Non-pigmented ciliary epithelial cell (primary cell): ENCODE data around the gene VAV2.
"Not testable (repeated sequence)": the region's sequence is repeated elsewhere in the genome, so short reads cannot be mapped to it uniquely, and the experiment has no call there.

Experiments
- DNase-seq: peaks from one replicate; pipeline ENCODE4 v3.0.0-alpha.2; 2010; ENCODE audit warnings: low read depth

The VAV2 gene

DNA sequence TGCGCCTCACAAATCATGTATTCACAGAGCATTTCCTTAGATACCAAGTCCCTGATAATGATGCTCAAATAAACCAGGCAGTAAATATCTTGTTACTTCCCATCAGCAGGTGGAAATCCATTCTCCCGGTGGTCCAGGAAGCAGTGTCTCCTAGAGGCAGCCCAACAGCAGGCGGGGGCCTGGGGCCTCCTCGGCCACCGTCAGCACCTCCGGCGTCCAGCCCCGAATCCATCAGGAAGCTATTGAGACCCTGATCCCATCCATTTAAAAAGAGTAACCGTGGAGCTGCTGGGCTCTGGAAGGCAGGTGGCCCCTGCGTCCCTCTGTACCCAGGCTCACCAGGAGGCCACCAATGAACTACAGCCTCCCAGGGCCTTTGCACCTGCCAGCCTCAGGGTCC is 54.0 kb downstream of the VAV2 start:
- DNase-seq: no peak

DNA sequence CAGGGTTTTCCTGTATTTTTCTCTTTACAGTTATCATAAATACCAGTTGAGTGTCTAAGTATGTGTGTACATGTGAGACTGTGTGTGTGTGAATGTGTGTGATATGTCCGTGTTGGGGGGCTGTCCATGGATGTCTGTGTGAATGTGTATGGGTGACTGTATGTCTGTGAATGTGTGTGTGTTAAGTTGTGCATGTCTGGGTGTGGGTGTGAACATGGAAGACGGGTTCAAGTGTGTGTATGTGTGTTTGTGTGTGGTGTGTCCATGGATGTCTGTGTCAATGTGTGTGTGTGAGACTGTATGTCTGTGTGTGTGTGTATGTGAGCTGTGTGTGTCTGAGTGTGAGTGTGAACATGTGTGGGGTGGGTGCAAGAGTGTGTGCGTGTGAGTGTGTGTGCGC is 55.0 kb downstream of the VAV2 start:
- DNase-seq: no peak

DNA sequence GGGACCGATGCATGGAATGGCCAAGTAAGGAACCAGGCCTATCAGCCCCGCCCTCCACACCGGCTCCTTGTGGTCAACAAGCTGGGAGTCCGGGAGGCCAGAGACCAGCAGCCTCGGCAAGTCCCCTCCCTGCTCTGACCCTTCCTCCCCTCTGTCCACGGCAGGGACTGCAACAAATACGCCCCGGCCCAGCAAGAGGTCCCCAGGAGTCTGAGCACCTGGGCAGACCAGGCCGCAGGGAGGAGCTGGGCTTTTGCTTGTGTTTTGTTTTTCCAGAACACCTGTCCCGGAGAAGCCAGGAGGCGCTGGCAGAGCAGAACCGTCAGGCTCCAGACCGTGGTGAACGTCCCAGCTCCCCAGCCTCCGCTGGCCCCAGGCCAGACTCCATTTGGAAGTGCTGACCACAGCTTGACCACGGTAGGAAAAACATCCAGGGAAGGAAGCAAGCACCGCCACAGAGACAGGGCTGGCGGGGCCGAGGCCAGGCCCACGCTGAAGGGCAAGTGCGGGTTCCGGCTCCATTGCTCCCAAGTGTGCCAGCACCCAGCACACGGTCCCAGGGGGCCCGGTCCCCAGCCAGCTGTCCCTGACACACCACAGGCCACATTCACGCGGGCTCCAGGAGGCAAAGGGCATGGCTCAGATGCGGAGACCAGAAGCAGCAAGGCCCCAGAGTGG is 56.7 kb downstream of the VAV2 start:
- peak; percentile 19 for DNase-seq

DNA sequence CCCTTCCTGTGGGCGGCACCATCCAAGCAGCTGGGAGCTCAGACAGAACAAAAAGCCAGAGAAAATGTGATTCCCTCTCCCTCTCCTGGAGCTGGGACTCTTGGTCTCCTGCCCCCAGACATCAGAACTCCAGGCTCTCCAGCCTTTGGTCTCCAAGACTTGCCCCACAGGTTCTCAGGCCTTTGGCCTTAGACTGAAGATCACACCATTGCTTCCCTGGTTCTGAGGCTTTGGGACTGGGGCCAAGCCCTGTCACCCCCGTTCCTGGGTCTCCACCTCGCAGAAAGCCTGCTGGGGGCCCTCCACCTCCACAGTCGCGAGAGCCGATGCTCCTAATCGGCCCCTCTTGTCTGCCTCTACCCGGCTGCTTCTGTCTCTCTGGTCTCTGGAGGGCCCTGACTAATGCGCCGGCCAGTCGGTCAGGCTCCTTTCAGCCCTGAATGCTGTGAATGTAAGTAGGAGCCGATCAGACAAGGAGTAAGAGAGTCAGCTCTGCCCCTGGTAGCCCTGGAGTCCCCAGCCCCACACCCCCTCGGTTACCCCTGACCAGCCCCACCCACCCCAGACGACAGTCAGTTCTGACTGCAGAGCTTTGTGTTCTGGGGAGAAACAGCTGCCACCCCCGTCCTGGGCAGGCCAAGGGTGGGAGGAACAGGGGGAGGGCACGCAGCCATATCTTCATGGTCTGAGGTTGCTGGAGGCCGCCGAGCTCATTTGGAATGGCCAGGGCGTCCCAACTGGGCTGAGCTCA is 57.5 kb downstream of the VAV2 start:
- DNase-seq: no peak

DNA sequence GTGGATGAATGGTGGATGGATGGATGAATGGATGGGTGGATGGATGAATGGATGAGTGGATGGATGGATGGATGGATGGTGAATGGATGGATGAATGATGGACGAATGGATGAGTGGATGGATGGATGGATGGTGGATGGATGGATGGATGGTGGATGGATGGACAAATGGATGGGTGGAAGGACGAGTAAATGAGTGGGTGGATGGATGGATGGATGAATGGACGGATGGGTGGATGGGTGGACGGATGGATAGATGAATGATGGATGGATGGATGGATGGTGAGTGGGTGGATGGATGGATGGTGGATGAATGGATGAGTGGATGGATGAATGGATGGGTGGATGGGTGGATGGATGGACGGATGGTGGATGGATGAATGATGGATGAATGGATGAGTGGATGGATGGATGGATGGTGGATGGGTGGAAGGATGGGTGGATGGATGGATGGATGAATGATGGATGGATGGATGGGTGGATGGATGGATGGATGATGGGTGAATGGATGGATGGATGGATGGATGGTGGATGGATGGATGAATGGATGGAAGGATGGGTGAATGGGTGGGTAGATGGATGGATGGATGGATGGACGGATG is 58.6 kb downstream of the VAV2 start:
- no peak for DNase-seq

DNA sequence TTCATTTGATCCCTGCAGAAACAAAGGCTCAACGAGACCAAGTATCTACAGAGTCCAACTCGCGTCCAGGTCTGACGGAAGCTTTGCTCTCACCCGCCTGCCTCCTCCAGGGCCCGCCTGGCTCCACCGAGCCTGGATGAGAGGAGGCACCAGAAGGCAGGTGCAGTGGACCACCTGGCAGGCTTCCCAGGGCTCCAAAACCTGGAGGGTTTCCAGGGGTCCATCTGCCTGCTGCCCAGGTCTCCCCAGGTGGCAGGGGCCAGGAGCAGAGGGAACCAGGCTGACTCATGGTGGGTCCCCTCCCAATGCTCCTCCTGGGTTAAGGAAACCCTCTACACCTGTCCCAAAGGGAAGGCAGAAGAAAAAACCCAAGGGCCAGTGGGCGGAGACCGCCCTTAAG is 59.5 kb downstream of the VAV2 start:
- DNase-seq: no peak

DNA sequence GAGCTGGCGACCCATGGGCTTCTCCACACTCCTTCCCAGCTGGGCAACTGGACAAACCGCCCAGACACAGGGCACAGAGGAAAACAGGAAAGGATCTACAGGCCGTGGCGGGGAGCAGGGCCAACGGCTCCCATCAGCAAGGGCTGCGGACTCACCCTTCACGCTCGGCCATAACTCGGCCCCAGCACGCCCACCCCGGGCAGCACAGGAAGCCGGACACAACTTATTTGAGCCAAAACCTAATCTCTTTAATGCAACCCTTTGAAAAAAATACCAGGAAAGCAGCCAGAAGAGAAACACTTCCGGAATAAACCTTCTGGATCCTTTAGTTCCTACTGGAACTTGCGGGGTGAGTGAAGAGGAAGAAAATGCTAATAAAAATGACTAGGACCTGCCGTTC is 59.9 kb downstream of the VAV2 start:
- DNase-seq: no peak

DNA sequence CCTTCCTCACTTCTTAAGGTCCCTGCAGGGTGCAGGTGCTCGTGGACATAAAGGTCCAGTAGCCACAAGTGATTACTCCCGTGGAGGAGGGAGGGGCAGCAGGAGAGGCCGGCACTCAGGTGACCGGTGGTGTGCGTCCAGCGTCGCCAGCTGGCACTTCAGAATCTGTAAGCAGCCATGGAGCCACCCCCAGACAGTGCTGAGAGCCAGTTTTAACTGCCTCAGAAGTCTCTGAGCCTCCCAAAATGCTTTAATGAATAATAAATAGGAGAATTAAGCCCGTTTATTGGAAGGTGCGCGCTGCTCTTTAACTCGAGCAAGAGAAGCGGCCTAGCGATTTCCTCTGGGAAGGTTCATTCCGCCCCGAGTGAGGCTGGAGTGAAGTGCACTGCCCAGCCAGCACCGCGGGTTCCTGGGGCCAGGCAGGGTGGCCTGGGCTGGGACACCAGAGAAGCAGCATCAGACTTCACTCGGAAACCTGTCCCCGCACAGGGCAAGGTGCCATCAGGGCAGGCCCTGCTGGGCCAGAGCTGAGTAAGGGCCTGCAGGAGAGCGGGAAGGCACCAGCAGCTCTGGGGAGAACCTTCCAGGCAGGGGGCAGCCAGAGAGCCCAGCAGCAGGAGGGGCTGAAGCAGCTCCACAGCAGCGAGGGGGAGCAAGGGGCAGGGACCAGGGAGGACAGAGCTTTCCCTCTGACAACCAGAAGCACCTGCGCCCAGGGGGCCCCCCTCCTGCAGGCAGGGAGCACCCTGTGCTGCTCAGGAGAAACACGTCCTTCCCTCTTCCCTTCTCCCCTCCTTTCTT is 61.2 kb downstream of the VAV2 start:
- no peak for DNase-seq

DNA sequence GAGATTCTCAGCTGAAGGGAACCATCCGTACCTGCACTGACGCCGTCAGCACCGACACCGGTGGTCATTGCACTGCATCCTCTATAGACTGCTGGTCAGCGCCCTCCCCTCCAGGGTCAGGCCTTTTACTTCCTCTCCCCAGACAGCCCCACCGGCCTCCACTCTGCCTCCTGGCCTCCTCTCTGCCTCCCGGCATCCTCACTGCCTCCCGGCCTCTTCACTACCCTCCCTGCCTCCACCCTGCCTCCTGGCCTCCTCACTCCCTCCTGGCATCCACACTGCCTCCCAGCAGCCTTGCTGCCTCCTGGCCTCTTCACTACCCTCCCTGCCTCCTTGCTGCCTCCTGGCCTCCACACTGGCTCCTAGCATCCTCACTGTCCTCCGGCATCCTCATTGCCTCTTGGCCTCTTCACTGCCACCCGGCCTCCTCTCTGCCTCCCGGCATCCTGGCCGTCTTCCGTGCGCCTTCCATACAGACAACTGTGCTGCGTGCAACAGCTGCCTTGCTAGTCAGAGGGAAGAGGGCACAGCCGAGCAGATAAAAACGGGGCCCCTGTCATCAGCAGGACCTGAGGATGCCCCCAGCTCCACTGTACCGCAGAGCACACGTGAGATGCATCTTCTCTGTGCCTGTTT is 62.0 kb downstream of the VAV2 start:
- DNase-seq: no peak

DNA sequence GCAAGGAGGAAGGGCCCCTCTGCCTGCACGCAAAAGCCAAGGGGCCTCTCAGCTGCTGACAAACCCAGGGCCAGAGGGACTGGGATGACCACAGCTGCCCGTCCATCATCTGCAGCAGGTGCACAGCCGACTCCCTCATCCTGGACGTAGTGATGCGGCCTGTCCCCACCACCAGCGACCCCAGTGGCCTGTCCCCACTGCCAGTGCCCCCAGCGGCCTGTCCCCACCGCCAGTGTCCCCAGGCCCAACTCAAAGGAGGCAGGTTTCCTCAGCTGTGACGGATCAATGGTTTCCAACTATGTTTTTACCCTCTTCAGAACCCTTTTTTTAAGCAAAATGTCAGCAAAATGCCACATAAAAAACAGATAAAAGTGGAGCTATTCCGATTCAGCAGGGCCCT is 62.5 kb downstream of the VAV2 start:
- no peak for DNase-seq

DNA sequence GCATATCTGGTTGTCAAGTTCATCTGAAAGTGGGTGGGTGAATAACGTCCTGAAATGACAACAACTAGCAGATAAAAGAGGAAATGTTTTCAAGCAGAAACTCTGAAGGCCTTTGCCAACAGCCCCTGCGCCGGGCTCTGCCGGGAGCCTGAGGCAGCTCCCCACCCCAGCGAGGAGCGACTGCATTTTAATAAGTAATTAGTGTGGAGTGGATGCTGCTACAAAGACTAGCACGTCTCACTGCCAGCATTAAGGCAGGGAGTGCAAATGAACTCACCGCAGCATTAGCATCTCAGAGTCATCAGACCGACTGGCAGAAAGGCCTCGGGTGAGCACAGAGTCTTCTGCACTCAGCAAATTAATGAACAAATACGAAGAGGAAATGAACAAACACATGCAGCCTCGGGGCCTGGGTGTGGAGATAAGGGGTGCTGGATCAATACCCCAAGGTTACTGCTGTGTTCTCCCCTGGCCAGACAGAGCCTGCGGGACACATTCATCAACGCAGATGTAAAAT is 63.8 kb downstream of the VAV2 start:
- DNase-seq: no peak

DNA sequence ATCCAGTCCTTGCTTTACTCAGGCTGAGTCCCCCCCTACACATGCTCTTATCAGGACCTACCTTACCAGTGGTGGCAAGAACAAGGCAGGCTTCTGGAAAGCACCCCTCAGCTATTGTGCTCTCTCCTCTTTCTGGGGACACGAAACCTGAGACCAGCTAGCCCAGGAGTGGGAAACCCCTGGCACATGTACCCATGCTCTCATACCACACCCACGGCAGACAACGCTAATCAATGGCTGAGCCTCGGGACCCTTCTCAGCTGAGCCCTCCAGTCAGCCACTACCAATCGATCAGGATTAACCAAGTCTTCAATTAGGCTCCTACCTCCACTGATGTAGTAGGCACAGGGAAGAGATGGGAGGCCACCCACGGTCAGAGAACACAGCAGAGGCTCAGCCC is 65.1 kb downstream of the VAV2 start:
- DNase-seq: no peak

DNA sequence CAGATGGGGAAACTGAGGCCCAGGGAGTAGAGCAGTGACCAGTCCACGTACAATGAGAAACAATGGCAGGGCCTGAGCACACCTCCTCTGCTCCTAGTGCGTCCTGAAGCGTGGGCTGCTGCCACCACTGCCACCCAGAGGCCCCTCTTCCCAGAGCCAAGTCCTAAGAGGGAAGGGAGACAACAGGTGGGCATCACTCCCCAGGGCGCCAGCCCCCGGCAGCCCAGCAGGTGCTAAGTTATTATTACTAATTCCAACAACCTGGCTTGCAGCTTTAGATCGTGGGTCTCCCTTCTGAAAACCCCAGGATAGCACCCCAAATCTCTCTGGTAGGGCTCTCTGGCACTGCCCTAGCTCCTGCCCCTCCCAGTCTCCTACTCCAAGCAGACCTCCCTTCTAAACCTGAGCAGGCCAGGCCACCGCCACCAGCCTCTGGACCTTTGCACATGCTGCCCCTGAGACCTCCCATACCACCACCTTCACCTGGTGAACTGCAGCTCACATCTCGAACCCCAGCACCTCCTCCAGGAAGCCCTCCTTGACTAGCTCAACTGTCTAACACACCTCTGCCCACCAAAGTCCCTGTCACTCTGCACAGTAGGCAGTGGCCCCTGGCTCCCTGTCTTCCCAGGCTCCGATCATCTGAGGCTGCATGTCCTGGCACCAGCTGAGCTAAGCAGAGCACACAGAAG is 65.8 kb downstream of the VAV2 start:
- DNase-seq: no peak

DNA sequence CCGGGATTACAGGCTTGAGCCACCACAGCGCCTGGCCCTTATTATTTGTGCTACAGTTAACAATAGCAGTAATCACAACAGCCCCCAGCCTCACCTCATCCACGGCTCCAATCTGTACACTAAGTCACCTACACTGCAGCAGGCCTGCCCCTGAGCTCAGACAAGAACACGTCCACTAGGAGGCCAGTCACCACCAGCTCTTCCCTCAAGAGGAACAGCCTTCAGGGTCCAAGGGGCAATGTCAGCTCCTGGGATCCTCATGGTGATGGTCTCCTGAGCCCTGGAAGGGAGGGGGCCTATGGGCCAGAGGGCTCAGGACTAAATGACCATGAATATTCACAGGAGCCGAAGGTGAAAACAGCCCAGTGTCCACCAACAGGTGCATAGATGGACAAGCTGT is 67.7 kb downstream of the VAV2 start:
- DNase-seq: no peak

DNA sequence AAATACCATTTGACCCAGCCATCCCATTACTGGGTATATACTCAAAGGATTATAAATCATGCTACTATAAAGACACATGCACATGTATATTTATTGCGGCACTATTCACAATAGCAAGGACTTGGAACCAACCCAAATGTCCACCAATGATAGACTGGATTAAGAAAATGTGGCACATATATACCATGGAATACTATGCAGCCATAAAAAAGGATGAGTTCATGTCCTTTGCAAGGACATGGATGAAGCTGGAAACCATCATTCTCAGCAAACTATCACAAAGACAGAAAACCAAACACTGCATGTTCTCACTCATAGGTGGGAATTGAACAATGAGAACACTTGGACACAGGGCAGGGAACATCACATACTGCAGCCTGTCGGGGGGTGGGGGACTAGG is 68.5 kb downstream of the VAV2 start:
- not testable (repeated sequence) for DNase-seq

DNA sequence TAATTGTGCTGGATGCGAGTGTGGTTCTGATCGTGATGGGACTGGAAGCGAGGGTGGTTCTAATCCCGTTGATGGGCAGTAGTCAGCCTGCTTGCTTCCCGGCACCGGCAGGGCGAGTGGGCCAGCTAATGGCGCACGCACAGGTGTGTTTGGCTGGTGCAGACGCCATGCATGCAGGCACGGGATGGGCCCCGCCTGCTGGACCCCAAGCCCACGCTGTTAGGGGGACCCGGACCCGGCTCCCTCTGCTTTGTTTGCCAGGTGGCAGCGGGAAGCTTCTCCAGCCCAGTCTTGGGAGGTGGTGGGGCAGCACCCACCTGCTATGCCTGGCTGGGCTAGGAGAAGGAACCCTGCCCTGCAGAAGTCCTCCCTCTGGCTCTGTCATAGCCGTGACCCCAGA is 70.3 kb downstream of the VAV2 start:
- DNase-seq: no peak

DNA sequence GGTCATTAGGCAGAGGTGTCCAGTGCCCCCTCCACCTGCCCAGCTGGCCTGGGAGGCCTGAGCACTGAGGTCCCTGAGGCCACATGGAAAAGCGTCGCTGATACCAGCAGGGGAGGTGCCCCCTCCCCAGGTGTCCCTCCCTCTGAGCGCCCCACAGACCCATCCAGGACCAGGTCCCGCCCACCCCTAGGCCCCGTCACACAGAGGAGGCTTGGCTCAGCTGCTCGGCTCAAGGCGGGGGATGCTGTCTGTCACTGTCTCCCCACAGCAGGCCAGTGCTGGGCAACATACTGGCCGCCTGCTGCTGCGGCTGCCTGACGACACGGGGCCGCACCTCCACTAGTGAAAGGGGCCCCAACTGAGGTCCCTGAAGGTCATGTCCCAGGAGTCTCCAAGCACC is 71.7 kb downstream of the VAV2 start:
- DNase-seq: no peak

DNA sequence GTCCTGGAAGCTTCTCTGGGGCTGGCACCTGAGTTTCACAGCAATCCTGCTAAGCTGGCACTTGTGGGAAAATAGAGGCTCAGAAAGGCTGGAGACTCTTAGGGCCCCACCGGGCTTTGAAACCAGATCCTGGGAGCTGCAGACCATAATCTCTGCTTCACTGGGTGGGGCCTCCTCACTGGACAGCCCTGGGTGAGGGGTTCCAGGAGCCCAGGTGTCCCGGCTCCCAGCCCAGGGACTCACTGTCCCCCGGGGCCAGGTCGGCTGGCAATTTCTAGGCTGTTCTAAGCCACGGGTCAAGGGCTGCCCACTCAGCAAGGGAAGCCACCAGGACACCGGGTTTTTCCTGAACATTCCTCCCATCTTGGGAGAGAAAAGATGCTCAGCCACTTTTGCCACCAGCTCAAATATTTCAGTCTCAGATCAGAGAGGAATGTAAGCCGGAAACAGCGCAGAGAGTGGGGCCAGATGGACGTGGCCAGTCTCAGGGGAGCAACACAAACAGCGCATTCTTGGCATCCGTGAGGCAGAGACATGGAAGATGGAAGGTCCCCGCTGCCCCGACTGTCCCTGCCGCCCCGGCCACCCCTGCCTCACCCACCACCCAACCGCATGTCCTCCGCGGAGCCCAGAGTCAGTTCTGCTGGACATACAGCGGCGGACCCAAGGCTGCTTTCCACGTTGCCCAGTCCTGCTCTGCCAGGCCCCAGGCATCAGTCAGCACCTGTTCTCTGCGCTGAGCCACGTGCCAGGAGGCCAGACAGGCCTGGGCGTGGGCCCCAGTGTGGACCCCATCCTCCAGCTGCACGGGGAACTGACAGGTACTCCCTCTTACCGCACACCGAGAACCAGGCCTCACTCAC is 72.6 kb downstream of the VAV2 start:
- DNase-seq: no peak

DNA sequence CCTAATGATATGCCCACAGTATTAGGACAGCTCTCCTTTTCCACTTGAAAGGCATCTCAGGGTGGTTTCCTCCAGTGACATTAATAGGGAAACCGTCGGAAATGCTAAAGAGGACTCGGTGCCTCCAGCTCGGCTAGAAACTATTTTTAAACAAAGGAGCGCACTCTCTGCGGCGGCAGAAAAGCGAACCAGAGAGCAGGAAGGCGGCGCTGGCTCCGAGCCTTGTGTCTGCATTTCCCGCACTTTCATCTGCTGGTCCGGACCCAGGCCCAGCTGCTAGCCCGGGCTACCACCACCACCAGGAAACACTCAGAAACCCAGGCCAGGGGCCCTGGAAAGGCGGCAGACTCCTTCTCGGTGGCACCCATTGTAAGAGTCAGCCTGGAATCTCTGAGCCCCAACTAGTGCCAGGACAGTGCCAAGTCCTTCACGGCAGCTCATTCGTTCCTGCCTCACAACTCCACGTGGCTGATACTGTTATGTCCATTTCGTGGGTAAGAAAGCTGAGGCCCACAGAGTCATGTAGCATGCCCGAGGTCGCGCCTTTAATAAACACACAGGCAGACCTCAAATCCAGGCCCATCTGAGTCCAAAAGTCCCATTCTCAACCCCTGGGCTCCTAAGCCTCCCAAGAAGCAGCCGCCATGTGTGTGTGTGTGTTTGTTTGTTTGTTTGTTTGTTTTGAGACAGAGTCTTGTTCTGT is 73.9 kb downstream of the VAV2 start:
- no peak for DNase-seq

DNA sequence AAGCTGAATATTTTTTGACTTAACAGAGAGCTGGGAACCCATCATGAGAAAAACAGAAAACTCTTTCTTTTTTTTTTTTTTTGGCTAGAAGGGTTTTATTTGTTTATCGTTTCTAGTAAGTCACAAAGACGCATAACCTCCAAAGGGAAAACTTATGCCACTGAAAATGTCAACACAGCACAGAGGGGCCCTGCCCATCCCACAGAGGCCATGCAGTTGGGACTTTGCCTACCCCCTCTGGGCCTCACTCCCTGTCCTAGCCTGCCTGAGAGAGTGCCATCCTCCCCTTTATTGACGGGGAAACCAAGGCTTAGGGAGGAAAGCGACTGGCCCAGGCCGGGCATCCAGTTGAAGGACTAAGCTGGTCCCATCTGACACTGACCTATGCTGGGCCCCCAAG is 74.7 kb downstream of the VAV2 start:
- DNase-seq: no peak
